H1 (cell line): ENCODE results near the gene STK40. TPM values are rescaled to one million over a fixed set of nuclear protein-coding genes. Genes with fewer than 3 reads are reported as not detected.

ENCODE experiments used
- CTCF ChIA-PET: fragments of 300-600 bp; sonication (Branson Sonifier 250); formaldehyde crosslinking; loops from one replicate; lab custom pipeline; 2021; ENCODE audit not compliant: partially characterized antibody; lab: Charles Lee
- POLR2A ChIA-PET: fragments of 300-600 bp; sonication (Branson Sonifier 250); formaldehyde crosslinking; loops from one replicate; lab custom pipeline; 2021; ENCODE audit warnings: inconsistent platforms; ENCODE audit not compliant: partially characterized antibody; lab: Charles Lee
- DNase-seq, 2 experiments: peaks; one replicate each; pipeline versions ENCODE4 v3.0.0 to v3.0.0-alpha.2; 2010 to 2022; ENCODE audit warnings: low spot score in 2 of 2, low read depth in 1 of 2, mixed read lengths in 1 of 2
- FAIRE-seq: peaks from 2 replicates; lab custom pipeline; 2011; peaks lifted over from hg19 to GRCh38; lab: Jason Lieb, UNC
- H2AFZ ChIP-seq: 2 replicates; pipeline ENCODE4 v1.8.1; 2012; ENCODE audit warnings: low read length, inconsistent platforms
- H2AK5ac ChIP-seq: 2 replicates; pipeline ENCODE4 v1.6.1; 2013; ENCODE audit warnings: low read depth, low read length
- H2BK120ac ChIP-seq: replicated peaks from 2 replicates; pipeline ENCODE3; 2013; ENCODE audit warnings: low read depth, low read length, inconsistent platforms
- H2BK12ac ChIP-seq: 2 replicates; pipeline ENCODE4 v1.6.1; 2013; ENCODE audit warnings: low read depth, low read length
- H2BK15ac ChIP-seq: 2 replicates; pipeline ENCODE4 v1.6.1; 2013; ENCODE audit warnings: low read length
- H2BK20ac ChIP-seq: 2 replicates; pipeline ENCODE4 v1.6.1; 2013; ENCODE audit warnings: low read length
- H2BK5ac ChIP-seq: 2 replicates; pipeline ENCODE4 v1.6.1; 2013; ENCODE audit warnings: low read depth, low read length
- H3K14ac ChIP-seq: 2 replicates; pipeline ENCODE4 v1.6.1; 2013; ENCODE audit warnings: inconsistent platforms; ENCODE audit not compliant: insufficient read length
- H3K18ac ChIP-seq: 2 replicates; pipeline ENCODE4 v1.6.1; 2013; ENCODE audit warnings: low read length; ENCODE audit errors: extremely low read depth
- H3K23ac ChIP-seq: 2 replicates; pipeline ENCODE4 v1.6.1; 2013; ENCODE audit warnings: inconsistent platforms; ENCODE audit not compliant: insufficient read length
- H3K23me2 ChIP-seq: 2 replicates; pipeline ENCODE4 v1.6.1; 2013; ENCODE audit warnings: low read depth, low read length
- H3K27ac ChIP-seq: 2 replicates; pipeline ENCODE4 v1.6.1; 2011; ENCODE audit warnings: low read depth, low read length, inconsistent platforms
- H3K27me3 ChIP-seq, 4 experiments: replicated peaks in 1 of 4; 1 replicate in 1 of 4; 2 replicates in 3 of 4; pipeline versions ENCODE4 v1.6.1 to v1.8.1; 2011 to 2013; ENCODE audit warnings: low read length in 3 of 4, mild to moderate bottlenecking in 3 of 4, inconsistent platforms in 2 of 4, mixed read lengths in 2 of 4, moderate library complexity in 1 of 4; ENCODE audit not compliant: control insufficient read depth in 3 of 4, insufficient read depth in 3 of 4; ENCODE audit errors: extremely low read depth in 1 of 4
- H3K36me3 ChIP-seq, 4 experiments: 2 replicates each; pipeline versions ENCODE4 v1.6.1 to v1.8.1; 2011 to 2013; ENCODE audit warnings: mild to moderate bottlenecking in 4 of 4, low read length in 3 of 4, moderate library complexity in 2 of 4, control low read depth in 1 of 4, inconsistent platforms in 1 of 4; ENCODE audit not compliant: insufficient read depth in 4 of 4, control insufficient read depth in 2 of 4
- H3K4ac ChIP-seq: replicated peaks from 2 replicates; pipeline ENCODE3; 2013; ENCODE audit warnings: low read length, low read depth, mixed read lengths, inconsistent platforms; ENCODE audit not compliant: insufficient read length
- H3K4me1 ChIP-seq, 4 experiments: replicated peaks in 1 of 4; 1 replicate in 1 of 4; 2 replicates in 3 of 4; pipeline versions ENCODE4 v1.6.1 to v1.8.1; 2011 to 2013; ENCODE audit warnings: low read length in 3 of 4, inconsistent platforms in 2 of 4, mixed read lengths in 1 of 4; ENCODE audit not compliant: insufficient read depth in 4 of 4, control insufficient read depth in 3 of 4
- H3K4me2 ChIP-seq, 2 experiments: 2 replicates each; pipeline versions ENCODE4 v1.6.1 to v1.8.1; 2011 to 2013; ENCODE audit warnings: low read depth in 2 of 2, low read length in 2 of 2, control low read depth in 1 of 2, inconsistent platforms in 1 of 2, mild to moderate bottlenecking in 1 of 2; ENCODE audit not compliant: insufficient read depth in 1 of 2
- H3K4me3 ChIP-seq, 4 experiments: fragments of 200-600, 300-600 bp in 1 of 4; sonication (generic), shearing (Covaris generic), sonication (Bioruptor Twin) in 1 of 4; 2 replicates each; pipeline versions ENCODE4 v1.5.1 to v1.8.1; 2011 to 2016; ENCODE audit warnings: low read length in 4 of 4, low read depth in 3 of 4, control low read depth in 2 of 4, inconsistent platforms in 2 of 4, mild to moderate bottlenecking in 2 of 4, mixed read lengths in 1 of 4, moderate library complexity in 1 of 4; ENCODE audit not compliant: insufficient read depth in 2 of 4; ENCODE audit errors: extremely low read depth in 1 of 4
- H3K56ac ChIP-seq: replicated peaks from 2 replicates; pipeline ENCODE3; 2013; ENCODE audit warnings: low read depth, mild to moderate bottlenecking, mixed read lengths, low read length, inconsistent platforms; ENCODE audit not compliant: insufficient read length
- H3K79me1 ChIP-seq: 2 replicates; pipeline ENCODE4 v1.6.1; 2013; ENCODE audit warnings: low read depth, low read length, control low read depth
- H3K79me2 ChIP-seq, 2 experiments: 2 replicates each; pipeline versions ENCODE4 v1.6.1 to v1.8.1; 2012 to 2013; ENCODE audit warnings: low read length in 2 of 2, mild to moderate bottlenecking in 2 of 2, inconsistent platforms in 1 of 2; ENCODE audit not compliant: insufficient read depth in 2 of 2, control insufficient read depth in 1 of 2
- H3K9ac ChIP-seq, 4 experiments: replicated peaks in 1 of 4; 1 replicate in 1 of 4; 2 replicates in 3 of 4; pipeline versions ENCODE4 v1.6.1 to v1.8.1; 2011 to 2013; ENCODE audit warnings: low read depth in 3 of 4, low read length in 3 of 4, control low read depth in 2 of 4, mild to moderate bottlenecking in 2 of 4, moderate library complexity in 2 of 4, inconsistent platforms in 1 of 4; ENCODE audit errors: extremely low read depth in 1 of 4
- H3K9me3 ChIP-seq, 2 experiments: 2 replicates each; pipeline versions ENCODE4 v1.6.1 to v1.8.1; 2012 to 2013; ENCODE audit warnings: mild to moderate bottlenecking in 2 of 2, moderate library complexity in 2 of 2, control low read depth in 1 of 2, inconsistent platforms in 1 of 2, low read depth in 1 of 2, low read length in 1 of 2, mixed read lengths in 1 of 2; ENCODE audit not compliant: insufficient read depth in 2 of 2
- H4K20me1 ChIP-seq, 2 experiments: replicated peaks in 1 of 2; 2 replicates each; pipeline versions ENCODE3 to v1.8.1; 2011 to 2013; ENCODE audit warnings: inconsistent platforms in 2 of 2, low read length in 2 of 2, mild to moderate bottlenecking in 1 of 2; ENCODE audit not compliant: insufficient read depth in 2 of 2, control insufficient read depth in 1 of 2
- H4K5ac ChIP-seq: 2 replicates; pipeline ENCODE4 v1.6.1; 2013; ENCODE audit warnings: low read length, low read depth, mixed read lengths, inconsistent platforms; ENCODE audit not compliant: insufficient read length
- H4K8ac ChIP-seq: 2 replicates; pipeline ENCODE4 v1.8.0; 2013; ENCODE audit warnings: mild to moderate bottlenecking, moderate library complexity, low read length, inconsistent platforms; ENCODE audit not compliant: insufficient read depth; ENCODE audit errors: extremely low read depth
- H4K91ac ChIP-seq: replicated peaks from 2 replicates; pipeline ENCODE3; 2013; ENCODE audit warnings: low read length, mixed read lengths, inconsistent platforms; ENCODE audit not compliant: insufficient read length
- BACH1 ChIP-seq: IDR thresholded peaks from 2 replicates; pipeline ENCODE4 v1.6.1; 2012; ENCODE audit warnings: low read length, improper control_type of control experiment
- CTBP2 ChIP-seq: IDR thresholded peaks from 2 replicates; pipeline ENCODE4 v1.7.0; 2011; ENCODE audit warnings: borderline replicate concordance, mild to moderate bottlenecking, moderate library complexity, mixed read lengths, low read length; ENCODE audit not compliant: insufficient read depth, insufficient read length
- E2F6 ChIP-seq: IDR thresholded peaks from 2 replicates; pipeline ENCODE4 v1.6.1; 2012; ENCODE audit warnings: inconsistent platforms
- EGR1 ChIP-seq: IDR thresholded peaks from 2 replicates; pipeline ENCODE4 v1.6.1; 2011; ENCODE audit warnings: low read depth, low read length, borderline replicate concordance
- EZH2 ChIP-seq: fragments of 200-600 bp; sonication (generic); IDR thresholded peaks from 2 replicates; pipeline ENCODE4 v1.7.1; 2012; ENCODE audit warnings: low read depth, mild to moderate bottlenecking, moderate library complexity, low read length, inconsistent platforms; ENCODE audit not compliant: severe bottlenecking
- FOSL1 ChIP-seq: IDR thresholded peaks from 2 replicates; pipeline ENCODE4 v1.6.1; 2011; ENCODE audit warnings: mild to moderate bottlenecking, low read depth, low read length, moderate library complexity; ENCODE audit not compliant: insufficient read depth
- KDM5A ChIP-seq: fragments of 200-600 bp; IDR thresholded peaks from 2 replicates; pipeline ENCODE4 v1.7.1; 2012; ENCODE audit warnings: mild to moderate bottlenecking, low read length, inconsistent platforms, mixed read lengths
- MAFK ChIP-seq: IDR thresholded peaks from 2 replicates; pipeline ENCODE4 v1.6.1; 2012; ENCODE audit warnings: low read depth, mild to moderate bottlenecking, improper control_type of control experiment, low read length
- RNF2 ChIP-seq: fragments of 200-900, 300-1000 bp; sonication (generic); IDR thresholded peaks from 2 replicates; pipeline ENCODE4 v1.7.1; 2016; ENCODE audit warnings: borderline replicate concordance, low read depth, mild to moderate bottlenecking, antibody characterized with exemption, low read length; ENCODE audit not compliant: poor library complexity, severe bottlenecking; ENCODE audit errors: missing control alignments
- SIX5 ChIP-seq: IDR thresholded peaks from 2 replicates; pipeline ENCODE4 v1.6.1; 2011; ENCODE audit warnings: mild to moderate bottlenecking, low read depth, low read length
- SP1 ChIP-seq: IDR thresholded peaks from 2 replicates; pipeline ENCODE4 v1.6.1; 2011; ENCODE audit warnings: low read depth, low read length
- WGBS, 2 experiments: shearing (Covaris generic) in 1 of 2; methylation state at CpG; one replicate each; pipeline versions ENCODE4 v1.1.6 to v1.1.7; 2013 to 2015; ENCODE audit warnings: low lambda C conversion rate in 2 of 2, mixed read lengths in 2 of 2, inconsistent platforms in 1 of 2, low coverage in 1 of 2, missing lambda C conversion rate in 1 of 2; ENCODE audit not compliant: insufficient replicate concordance in 2 of 2, insufficient coverage in 1 of 2, insufficient read length in 1 of 2; ENCODE audit errors: extremely low coverage in 1 of 2, missing lambda C conversion rate in 1 of 2; 5-methylcytosine and 5-hydroxymethylcytosine counted together
- polyA plus RNA-seq, 7 experiments: library from polyadenylated mRNA; depleted of rRNA in 3 of 7; stranded (reverse) in 5 of 7; unstranded in 2 of 7; fragments of >200 nt in 5 of 7; fragments of 200-250 nt in 2 of 7; gene quantifications; 1 replicate in 5 of 7; 2 replicates in 1 of 7; 4 replicates in 1 of 7; pipeline versions ENCODE4 v1.2.1 to v1.2.3, GENCODE V29; 2011 to 2013; ENCODE audit warnings: missing spikeins in 2 of 7, mixed read lengths in 2 of 7
- total RNA-seq: library from RNA; stranded (reverse); fragmentation: NEBNext Ultra II Directional; extraction: Animal tissue kit (Norgen Biotek cat#: 25700); gene quantifications from 2 replicates; pipeline ENCODE4 v1.2.1, GENCODE V29; 2021

Gene STK40
- total and polyA plus RNA-seq, 2 of the 8 experiments (the other 6 are each of a cell fraction or from before 2014, with no cell fraction given): 13.6 to 28.6 TPM

GRCh38 chr1:36420836-36421317 lies 35.2 kb upstream of the STK40 start:
- H3K36me3 ChIP-seq: no peaks in the 10 kb centered on the region
- H2BK20ac ChIP-seq: no peak overlapping the region
- FAIRE-seq (peak; percentile 98), DNase-seq (peak; percentile 79 to 100)
- no peak overlapping the region for H2BK5ac ChIP-seq
- no peaks in the 10 kb centered on the region for H3K79me2 ChIP-seq
- 32% methylated on average over 13 of the region's 13 CpGs; no CpG with 5 or more reads in 1 of the 2 experiments for WGBS, 2 experiments
- H3K23me2 ChIP-seq: no peaks in the 10 kb centered on the region
- H3K4ac ChIP-seq: no peak overlapping the region
- no peak overlapping the region for H3K27ac ChIP-seq
- H4K5ac ChIP-seq: no peak overlapping the region
- no peak overlapping the region for H4K8ac ChIP-seq
- no peak overlapping the region for H4K91ac ChIP-seq
- ChIA-PET POLR2A (interaction anchor here (1.5 to 3.3 kb wide), 4 partner anchors 34 to 115 kb away, joined by 3 to 18 read pairs (median 6); partner anchors contain the start of gene SH3D21), CTCF (interaction anchor here (0.6 to 4.6 kb wide), 14 partner anchors 8 to 294 kb away, joined by 3 to 30 read pairs (median 6); no protein-coding TSS in a partner anchor)
- H3K27me3 ChIP-seq: no peaks in the 10 kb centered on the region
- no peak overlapping the region; the same call in 1 of the 2 replicates for H2BK15ac ChIP-seq
- no peak overlapping the region for H2AK5ac ChIP-seq
- H2BK12ac ChIP-seq: no peak overlapping the region
- no peak overlapping the region for H3K4me3 ChIP-seq
- no peak overlapping the region for H3K18ac ChIP-seq
- no peak overlapping the region for H3K4me2 ChIP-seq
- no peaks in the 10 kb centered on the region for H3K79me1 ChIP-seq
- no peak overlapping the region for H3K23ac ChIP-seq
- no peak overlapping the region for H2AFZ ChIP-seq
- H2BK120ac ChIP-seq: no peak overlapping the region
- H3K14ac ChIP-seq: no peak overlapping the region
- H3K56ac ChIP-seq: no peak overlapping the region
- no peaks in the 10 kb centered on the region for H3K9me3 ChIP-seq
- H3K9ac ChIP-seq: no peak overlapping the region
- no peaks in the 10 kb centered on the region for H4K20me1 ChIP-seq
- H3K4me1 ChIP-seq: no peaks in the 10 kb centered on the region
- TF ChIP-seq BACH1 (no peak), RNF2 (no peak), CTBP2 (no peak), SP1 (0 out of 2 replicates have a peak, but pooled peaks have one; percentile 8), E2F6 (no peak), SIX5 (no peak), EZH2 (no peak), KDM5A (no peak), MAFK (no peak), FOSL1 (no peak), EGR1 (no peak)
